Sciatic nerve (tissue), 2 donors: ENCODE data around the gene NELL1. TPM values are rescaled to one million over a fixed set of nuclear protein-coding genes. Genes with fewer than 3 reads are reported as not detected.

Experiments used
- ATAC-seq: fragments of 200-7000 bp; cut with Tn5 transposase; one replicate; pipeline ENCODE4 v1.9.1; 2020; ENCODE audit warnings: mild to moderate bottlenecking, moderate library complexity
- DNase-seq: peaks from one replicate; pipeline ENCODE4 v3.0.0-alpha.2; 2020; ENCODE audit warnings: low spot score
- intact Hi-C: fragments of 100-400 bp; cut with DNase I; formaldehyde crosslinking; loops from one replicate; pipeline ENCODE4 v1.14.2; 2022
- total RNA-seq: library from RNA; stranded (reverse); fragmentation: NEBNext Ultra II Directional; extraction: Animal tissue kit (Norgen Biotek cat#: 25700); gene quantifications from one replicate; pipeline ENCODE4 v1.2.1, GENCODE V29; 2021
- donor health status: DM: no; HTN: no; CAD: no.
- donor health status: DM: no; HTN: no; CAD: no.

NELL1 gene
- total RNA-seq, 1 donor from 2014 or later: 0.18 TPM

DNA sequence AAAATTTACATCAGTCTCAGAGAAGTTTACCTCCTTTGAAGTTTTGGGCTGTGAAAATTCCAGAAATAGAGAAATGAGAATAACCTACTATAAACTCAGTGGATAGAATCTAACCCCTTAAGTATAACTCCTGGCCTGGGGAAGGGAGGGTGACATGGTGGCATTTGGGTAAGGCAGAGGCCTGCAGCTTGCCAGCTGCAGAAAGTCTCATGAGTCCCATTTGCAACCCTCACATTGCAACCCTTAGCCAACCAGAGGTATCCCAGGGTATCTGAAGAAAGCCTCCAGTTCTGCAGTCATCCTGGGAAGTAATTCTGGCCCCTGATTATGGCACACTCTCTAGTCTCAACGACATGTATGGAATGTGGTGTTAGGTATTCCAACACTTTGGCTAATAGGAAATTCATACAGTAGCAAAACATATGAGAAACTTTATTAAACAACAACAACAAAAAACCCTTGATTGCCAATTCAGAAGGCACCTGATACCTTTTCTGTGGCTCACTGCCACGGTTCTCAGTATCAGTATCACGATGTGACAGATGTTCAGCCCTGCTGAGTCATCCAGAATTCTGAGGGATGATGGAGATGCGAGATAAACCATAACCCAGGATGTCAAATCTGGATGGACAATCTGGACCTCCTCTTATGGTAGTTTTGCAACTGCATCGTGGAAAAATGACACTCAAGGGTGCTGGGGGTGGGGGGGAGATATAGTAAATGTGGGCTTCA lies 743.4 kb downstream of the NELL1 start:
- intact Hi-C loops: no loop called here
- no peak for ATAC-seq
- DNase-seq: no peak

DNA sequence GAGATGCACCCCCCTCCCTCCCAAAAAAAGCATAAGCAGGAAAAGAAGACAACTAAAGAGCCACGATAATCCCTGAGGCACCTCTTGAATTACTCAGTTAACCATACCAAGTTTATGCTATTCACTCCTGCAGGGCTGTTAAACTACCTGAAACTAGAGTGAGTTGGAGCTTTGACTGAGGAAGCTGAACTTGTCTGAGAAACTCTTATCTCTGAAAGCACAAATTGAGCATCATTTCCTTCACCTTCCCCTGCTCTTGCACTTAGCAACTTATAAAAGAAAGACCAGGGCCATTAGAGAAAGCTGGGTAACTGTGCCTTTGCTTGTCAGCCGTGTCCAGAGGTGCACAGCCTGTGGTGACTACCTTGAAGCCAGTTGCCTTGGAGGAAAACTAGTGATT lies 745.6 kb downstream of the NELL1 start:
- DNase-seq (no peak), ATAC-seq (no peak)
- intact Hi-C loops: no loop called here

DNA sequence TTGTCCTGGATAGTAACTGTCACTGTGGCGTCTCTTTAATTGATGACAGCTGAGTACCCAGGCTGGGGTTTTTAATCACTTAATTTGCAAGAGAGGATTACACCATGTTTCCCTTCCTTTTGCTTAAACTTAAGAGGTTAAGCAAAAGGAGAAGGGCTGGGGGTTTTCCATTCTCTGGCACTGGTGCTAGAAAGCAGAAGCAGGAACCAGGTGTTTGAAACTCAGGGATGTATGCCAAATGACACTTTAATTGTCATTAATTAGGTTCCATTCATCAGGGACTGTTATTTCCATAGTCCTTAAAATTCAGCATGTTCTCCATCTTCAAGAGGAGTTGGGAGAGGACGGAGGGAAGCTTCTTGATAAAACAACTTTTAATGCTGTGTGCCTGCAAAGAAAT lies 746.2 kb downstream of the NELL1 start:
- intact Hi-C loops: no loop called here
- ATAC-seq: no peak
- no peak for DNase-seq

DNA sequence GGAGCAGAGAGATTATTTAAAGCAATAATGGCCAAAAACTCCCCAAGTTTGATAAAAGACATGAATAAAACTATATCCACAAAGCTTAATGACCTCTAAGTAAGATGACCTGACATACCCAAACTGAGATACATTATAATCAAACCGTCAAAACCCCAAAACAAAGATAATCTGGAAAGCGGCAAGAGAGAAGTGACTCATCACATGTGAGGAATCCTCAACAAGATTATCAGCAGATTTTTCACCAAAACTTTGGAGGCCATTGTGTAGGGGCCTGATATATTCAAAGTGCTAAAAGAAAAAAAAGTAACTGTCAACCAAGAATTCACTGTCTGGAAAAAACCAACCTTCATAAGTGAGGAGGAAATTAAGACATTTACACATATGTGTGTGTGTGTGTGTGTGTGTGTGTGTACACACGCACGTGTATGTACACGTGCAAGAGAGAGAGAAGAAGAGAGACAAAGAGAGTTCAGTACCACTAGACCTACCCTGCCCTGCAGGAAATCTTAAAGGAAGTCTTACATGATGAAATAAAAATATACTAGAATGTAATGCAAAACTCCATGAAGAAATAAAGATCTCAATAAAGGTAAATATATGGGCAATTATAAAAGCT lies 752.4 kb downstream of the NELL1 start:
- no peak for ATAC-seq
- no peak for DNase-seq
- intact Hi-C loops: no loop called here

DNA sequence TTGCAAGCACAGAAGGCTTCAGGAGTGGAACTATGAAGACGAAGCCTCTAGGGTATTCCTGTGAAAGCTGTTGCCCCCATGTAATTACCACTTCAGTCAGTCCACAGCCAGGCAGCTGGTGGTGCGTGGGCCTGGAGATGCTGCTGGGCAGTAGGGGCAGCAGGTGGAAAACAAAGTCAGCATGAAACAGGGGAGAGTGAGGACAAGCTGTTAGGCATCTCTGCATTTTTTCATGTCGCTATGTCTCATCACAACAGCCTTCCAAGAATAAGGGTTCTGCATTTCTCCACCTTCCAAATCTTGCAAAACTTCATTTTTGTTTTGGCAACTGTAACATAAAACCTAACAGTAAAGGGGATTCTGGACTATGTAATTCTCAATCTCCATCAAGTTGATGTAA lies 757.5 kb downstream of the NELL1 start:
- intact Hi-C loops: no loop called here
- no peak for ATAC-seq
- DNase-seq: no peak

DNA sequence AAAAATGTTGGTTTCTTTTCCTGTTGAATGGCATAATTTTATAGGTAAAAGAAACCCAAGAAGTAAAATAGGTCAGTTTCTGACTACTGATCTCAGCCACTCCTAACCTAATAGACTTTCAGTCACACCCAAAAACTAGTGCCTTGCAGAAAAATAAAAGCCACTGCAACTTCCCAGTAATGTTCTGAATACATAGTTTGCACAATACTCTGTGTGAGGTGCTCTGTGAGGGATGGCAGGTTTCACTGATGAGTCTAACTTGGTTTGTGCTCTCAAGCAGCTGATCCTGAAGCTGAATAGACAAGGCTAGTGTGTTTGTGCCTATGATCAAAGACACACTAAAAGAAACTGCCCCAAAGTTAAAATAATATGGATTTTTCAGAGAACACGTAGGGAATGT lies 758.3 kb downstream of the NELL1 start:
- intact Hi-C loops: no loop called here
- DNase-seq (no peak), ATAC-seq (no peak)

DNA sequence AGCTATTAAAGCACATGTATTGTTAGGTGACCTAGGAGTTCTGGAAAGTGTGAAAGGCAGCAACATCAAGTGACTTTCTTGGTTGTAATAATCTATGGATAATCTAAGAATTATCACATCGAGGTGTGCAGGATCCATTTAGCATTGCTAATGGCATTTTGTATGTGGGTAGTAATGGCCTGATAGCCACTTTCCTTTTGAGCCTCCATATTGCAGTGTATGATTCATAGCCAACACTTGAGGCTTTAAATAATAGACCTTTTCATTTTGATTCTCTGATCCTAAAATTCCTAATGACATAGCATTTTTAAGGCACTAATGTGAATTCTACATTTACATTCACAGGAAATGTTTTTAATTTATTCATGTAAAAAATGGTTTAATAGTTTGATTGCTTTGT lies 759.4 kb downstream of the NELL1 start:
- DNase-seq (no peak), ATAC-seq (no peak)
- intact Hi-C loops: no loop called here

DNA sequence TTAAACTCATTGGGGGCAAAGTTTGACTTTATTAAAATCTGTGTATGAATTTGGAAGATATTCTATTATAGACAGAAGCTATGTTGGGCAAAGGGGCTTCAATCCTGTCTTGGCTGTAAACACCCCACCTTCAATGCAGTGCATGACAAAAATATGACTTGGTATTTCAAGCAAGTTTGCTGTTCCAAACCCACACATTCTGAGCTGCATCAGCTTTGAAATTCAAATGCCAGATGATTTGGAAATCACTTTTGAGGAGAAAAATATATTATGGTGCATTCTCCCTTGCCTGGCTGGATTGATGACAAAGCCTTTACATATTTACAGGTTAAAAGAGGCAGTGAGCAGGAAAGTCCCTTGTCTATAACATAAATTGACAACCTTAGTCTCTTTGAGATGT lies 760.0 kb downstream of the NELL1 start:
- ATAC-seq (no peak), DNase-seq (no peak)
- intact Hi-C loops: no loop called here

DNA sequence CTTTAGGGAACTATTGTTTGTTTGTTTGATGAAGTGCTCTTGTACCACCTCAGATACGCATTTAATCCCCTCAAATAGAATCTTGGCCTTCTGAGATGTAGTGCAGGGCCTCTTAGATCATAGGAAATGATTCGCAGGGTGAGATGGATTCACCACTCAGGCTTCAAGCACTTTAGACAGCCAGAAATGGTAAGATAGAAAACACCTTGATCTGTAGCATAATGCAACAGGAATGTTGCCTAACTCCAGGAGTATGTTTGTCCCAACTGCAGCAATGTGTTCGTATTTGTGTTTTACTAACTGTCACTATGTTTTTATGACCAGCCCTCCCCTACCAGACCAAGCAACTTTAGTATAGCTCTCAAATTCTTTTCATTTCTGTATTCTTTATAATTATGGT lies 761.2 kb downstream of the NELL1 start:
- intact Hi-C loops: no loop called here
- DNase-seq (no peak), ATAC-seq (no peak)

DNA sequence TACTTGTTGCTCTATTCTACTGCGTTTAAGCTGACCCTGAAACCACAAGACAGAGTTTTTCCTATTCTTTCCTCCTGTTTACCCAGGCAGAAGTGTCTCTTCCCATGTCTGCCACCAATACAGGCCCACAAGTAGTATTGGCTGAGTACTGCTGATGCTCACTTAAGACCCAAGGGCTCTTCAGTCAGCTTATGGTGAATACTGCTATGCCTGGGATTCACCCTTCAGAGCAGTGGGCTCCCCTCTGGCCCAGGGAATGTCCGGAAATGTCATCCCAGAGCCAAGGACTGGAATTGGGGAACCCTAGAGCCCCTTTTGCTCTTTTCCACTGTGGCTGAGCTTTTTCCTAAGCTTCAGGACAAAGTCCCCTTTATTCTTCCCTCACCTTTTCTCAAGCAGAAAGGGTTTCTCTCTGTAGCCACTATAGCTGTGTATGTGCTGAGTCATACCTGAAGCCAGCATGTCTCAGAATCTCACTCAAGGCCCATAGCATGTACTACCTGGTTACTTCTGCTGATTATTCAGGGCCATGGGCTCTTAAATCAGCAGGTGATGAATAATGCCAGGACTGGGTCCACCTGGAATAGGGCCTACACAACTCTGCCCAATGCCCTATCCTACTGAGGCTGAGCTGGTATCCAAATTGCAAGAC lies 777.7 kb downstream of the NELL1 start:
- DNase-seq (no peak), ATAC-seq (no peak)
- intact Hi-C loops: loop anchor here (2.0 kb wide), 1 partner anchor 20 kb away; no protein-coding TSS in a partner anchor

DNA sequence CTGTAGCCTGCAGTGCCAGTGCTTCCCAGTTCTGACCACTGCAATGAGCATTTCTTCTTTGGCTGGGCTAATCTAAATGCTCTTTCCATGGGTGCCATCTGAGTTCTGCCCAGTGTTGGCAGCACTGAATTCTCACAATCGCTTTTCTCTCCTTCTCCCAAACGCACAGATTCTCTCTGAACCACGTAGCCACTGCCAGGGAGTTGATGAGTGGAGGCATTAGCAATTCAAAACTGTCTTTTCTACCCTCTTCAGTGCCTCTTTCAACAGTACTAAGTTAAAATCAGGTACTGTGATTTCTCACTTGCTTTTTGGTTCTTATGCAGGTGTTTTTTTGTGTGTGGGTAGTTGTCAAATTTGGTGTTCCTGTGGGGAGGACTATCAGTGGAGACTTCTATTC lies 778.5 kb downstream of the NELL1 start:
- no peak for ATAC-seq
- no peak for DNase-seq
- intact Hi-C loops: loop anchor here (2.0 kb wide), 1 partner anchor 19 kb away; no protein-coding TSS in a partner anchor

DNA sequence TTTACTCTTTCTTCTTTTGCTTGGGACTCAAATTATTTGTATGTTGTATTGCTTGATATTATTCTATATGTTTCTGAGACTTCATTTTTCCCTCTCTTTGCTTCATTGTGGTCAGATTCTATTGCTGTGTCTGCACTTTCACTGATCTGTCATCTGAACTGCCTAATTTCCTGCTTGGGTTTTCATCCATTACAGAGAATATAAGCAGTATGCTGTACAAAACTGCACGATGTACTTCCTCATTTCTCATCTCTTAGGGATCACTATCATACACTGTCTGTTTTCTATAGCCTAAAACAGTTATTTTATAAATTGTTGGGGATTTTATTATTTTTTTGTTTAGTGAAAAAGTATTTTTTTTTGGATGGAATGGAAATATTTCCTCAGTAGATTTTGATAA lies 786.8 kb downstream of the NELL1 start:
- ATAC-seq (no peak), DNase-seq (no peak)
- intact Hi-C loops: no loop called here

DNA sequence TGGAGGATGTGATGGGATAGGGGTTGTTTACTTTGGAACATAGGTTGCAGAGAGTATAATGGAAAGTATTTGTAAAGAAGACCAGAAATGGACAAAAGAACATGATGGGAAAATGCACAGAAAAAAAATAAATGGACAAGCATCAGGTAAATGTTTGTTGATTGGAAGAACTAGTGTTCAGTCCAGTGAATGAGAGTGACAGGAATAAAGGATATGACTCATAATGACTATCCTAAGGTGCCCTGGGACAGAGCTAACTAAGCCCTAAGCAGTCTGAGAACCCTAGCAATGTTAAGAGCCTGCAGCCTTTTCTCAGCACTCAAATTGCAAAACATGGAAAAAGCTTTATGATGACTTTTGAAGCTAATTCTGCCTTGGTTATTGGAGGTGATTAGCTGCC lies 790.7 kb downstream of the NELL1 start:
- intact Hi-C loops: no loop called here
- ATAC-seq: no peak
- DNase-seq: no peak

DNA sequence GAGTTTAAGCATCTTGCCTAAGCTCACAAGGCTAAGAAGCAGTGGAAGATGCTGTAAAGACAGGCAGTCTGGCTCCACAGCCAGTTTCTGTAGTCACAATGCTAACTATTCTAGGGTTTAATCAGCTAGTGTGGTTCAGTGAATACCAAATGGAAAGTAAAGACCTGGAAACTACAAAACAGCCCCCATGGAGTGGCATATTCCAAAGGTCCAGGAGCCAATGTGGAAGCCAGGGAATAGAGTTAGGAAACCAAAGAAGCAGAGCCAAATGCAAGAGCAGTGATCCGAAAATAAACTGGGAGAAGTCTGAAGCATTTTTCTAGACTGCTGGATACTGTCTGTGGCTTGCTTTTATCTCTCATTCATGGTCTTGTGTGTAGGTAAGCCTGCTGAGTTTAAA lies 792.3 kb downstream of the NELL1 start:
- ATAC-seq (no peak), DNase-seq (no peak)
- intact Hi-C loops: no loop called here

DNA sequence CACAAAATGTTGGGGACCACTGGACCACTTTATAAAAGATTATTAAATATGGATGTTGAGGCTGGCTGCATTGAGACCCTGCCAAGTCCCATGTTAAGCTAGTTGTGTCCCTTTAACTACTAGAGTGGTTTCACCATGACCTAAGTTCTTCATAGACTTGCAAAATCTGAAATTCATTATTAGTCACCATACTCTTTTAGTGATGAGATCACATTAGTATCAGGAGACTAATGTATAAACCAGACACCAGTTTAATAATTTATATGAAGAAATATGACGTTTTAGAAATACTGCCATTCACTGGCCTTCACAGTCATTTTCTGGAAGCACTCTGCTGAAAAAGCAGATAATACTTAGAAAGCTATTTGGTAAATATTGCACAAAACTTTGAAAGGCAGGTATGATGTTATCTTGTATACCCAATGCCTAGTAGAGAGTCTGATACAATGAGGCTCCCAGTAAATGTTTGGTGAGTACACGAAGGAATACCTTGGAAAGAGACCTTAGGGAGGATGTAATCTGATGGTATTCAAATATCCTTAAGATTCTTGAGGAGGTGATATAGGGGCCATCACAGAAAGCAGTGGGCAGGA lies 795.3 kb downstream of the NELL1 start:
- DNase-seq: no peak
- intact Hi-C loops: no loop called here
- no peak for ATAC-seq

DNA sequence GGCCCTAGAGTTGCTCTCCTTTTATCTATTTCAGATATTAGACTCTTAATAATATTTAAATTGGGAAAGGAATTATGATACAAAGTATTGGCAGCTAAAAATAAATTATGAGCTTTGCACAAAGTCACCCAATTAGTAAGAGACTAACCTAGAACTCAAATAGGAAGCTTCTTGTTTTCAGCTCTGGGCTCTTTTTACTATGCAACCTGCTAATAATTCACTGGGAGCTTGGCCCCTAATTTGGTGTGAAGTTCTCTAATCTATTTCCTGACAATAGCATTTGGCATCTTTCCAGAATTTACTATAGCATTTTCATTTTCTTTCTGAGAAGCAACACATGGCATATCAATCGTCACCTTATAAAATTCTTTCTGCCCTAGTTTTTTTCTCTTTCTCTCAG lies 795.8 kb downstream of the NELL1 start:
- intact Hi-C loops: no loop called here
- ATAC-seq: no peak

DNA sequence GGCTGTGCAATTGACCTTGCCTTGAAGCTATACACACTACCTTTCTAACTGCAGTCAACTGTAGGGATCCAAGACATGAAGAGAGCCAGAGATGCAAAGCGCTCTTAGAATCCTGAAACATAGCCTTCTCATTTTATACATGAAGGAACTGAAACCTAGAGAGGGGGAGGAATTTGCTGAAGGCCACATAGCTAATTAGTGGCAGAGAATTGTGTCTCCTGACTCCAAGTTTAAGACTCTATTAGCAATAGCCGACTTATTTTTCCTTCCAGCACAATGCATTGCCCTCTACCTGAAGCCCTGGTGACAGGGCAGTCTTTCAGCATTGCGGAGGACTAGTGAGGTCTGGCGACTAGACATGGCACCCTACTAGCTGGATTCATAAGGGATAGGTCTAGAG lies 796.5 kb downstream of the NELL1 start:
- intact Hi-C loops: loop anchor here (2.0 kb wide), 1 partner anchor 19 kb away; no protein-coding TSS in a partner anchor
- DNase-seq: no peak
- no peak for ATAC-seq

More for the DNA sequence above, 795.8 kb downstream of the NELL1 start:
- no peak for DNase-seq

DNA sequence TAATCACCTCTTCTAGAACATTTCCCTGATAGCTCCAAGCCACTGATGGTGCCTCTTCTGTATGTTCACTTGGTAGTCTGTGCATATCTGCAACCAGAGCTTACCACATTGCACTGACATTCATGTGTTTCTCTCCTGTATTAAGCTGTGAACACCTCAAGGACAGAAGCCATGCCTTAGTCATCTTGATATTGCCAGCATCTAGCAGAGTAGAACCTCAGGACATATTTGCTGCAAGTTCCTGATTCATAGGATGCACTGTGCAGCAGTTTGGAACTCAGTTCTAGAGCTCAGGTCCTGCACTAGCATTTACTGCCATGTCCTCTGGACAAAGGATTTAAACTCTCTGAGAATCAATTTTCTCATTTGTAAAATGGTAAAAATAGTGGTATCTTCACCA lies 801.1 kb downstream of the NELL1 start:
- DNase-seq (no peak), ATAC-seq (no peak)
- intact Hi-C loops: no loop called here

DNA sequence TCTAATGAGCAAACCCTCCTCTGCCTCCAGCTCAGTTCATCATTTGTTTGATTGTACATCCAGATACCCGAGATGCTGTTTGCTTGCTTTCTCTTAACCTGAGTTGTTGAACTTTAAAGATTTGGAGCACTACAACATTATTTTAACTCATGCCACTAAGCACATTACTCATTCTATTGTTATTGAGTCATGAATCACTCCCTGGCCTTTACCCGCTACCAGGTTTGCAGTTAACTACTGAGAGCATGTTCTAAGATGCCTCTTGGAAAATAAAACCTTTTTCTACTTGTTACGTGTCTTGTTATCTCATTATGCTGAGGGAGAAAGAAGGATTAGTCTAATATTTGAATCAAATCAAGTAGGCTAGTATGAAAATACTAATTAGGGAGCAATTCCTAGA lies 802.9 kb downstream of the NELL1 start:
- intact Hi-C loops: no loop called here
- ATAC-seq (no peak), DNase-seq (no peak)

DNA sequence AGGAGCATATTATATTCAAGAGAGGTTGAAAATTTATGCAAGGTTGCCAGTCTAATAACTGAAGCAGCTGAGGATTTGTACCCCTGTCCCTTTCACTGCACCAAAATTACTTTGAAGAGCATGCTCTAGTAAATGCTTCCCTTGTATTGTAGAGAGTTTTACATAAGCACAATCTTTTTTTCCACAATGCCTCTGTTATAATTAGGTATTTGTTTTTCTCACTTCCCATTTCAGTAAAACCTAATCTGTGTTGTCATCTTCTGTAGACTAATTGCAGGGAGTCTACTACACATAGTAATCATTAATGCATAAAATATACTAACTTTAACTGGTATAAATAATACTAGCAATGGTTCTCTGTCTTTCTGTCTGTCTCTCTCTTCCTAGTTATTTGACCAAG lies 805.1 kb downstream of the NELL1 start:
- DNase-seq (no peak), ATAC-seq (no peak)
- intact Hi-C loops: no loop called here
